ENCODE data around the gene RGL1.

RGL1 gene

DNA sequence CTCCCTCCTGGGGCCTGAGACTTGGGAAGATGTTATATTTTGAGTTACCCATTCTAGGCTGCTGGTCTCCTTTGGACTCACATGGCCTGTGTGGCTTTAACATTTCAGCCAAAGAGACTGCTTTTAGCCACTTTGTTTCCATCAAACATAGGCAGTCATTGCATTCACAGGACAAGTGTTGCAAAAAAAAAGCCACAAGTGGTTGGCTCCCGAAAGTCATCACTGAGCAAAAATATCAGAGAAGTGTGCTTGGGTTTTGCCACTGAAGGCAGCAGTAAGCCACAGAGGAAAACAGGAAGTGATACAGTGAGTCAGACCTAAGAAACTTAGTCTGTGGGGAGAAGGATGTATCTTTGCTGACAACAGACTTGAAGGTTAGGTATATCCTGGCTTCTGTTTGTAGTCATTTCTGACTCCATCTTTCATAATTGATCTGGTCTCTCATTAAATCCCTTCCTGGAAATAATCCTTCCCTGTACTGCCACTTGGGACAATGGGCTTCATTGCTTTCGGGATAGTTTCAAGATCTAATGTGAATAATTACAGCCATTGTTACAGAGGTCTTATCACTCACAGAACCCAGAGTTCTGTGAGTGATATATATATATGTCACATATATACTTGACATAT lies 151.8 kb downstream of the RGL1 start:
- H3K9ac ChIP-seq (ENCODE audit: low read depth, low read length), result no peak overlapping the region
- H3K27me3 ChIP-seq (ENCODE audit: control insufficient read depth, insufficient read depth, low read length), result no peaks in the 10 kb centered on the region
- H3K36me3 ChIP-seq (ENCODE audit: control insufficient read depth, insufficient read depth, low read length), result no peaks in the 10 kb centered on the region
- no peak overlapping the region for H3K4me3 ChIP-seq (ENCODE audit: low read depth, low read length)
- no peaks in the 10 kb centered on the region for H3K9me3 ChIP-seq (ENCODE audit: control insufficient read depth, insufficient read depth, low read length)
- H3K4me1 ChIP-seq (ENCODE audit: control insufficient read depth, insufficient read depth, low read length), result no peaks in the 10 kb centered on the region

DNA sequence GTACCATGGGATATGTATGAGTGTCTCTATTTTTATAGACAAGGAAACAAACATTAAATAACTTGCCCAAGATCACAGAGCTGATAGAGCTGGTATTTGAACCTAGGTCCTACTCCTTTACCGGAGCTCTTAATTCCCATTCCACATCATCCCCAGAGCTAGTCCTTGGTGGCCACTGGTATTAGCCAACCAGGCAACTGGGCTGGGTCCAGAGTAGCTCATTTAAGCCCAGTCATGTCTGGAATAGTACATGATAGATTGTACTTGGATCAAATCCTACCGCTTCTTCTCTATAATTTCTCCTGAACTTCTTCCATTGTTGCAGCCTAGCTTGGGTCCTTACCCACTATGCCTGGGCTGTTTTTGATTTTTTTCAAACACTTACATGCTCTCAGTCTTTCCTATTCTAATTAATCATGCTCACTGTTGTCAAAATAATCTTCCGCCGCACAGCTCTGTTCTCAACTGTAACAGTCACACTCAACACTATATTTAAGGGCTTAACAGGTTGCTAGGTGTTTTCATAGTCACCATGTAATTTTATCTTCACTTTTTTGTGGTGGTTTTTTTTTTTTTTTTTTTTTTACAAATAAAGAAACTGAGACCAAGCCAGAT lies 152.4 kb downstream of the RGL1 start:
- no peaks in the 10 kb centered on the region for H3K36me3 ChIP-seq (ENCODE audit: control insufficient read depth, insufficient read depth, low read length)
- no peak overlapping the region for H3K9ac ChIP-seq (ENCODE audit: low read depth, low read length)
- H3K4me1 ChIP-seq (ENCODE audit: control insufficient read depth, insufficient read depth, low read length), result no peaks in the 10 kb centered on the region
- H3K27me3 ChIP-seq (ENCODE audit: control insufficient read depth, insufficient read depth, low read length), result no peaks in the 10 kb centered on the region
- no peaks in the 10 kb centered on the region for H3K9me3 ChIP-seq (ENCODE audit: control insufficient read depth, insufficient read depth, low read length)
- no peak overlapping the region for H3K4me3 ChIP-seq (ENCODE audit: low read depth, low read length)

DNA sequence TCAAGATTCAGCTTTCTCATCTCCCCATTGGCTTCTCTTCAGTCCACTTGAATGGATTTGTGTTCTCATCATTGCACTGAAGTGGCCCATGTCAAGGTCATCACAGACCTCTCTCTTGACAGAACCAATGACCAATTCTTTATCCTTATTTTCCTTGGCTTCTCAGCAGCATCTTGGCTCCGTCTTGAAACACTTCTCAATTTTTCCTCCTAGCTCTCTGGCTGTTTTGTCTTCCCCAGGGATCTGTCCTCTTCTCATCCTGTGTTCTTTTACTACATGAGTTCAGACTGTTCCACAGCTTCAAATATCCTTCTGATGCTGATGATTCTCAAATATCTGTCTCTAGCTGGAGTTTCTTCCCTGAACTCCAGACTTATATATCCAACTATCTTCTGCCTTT lies 154.0 kb downstream of the RGL1 start:
- no peaks in the 10 kb centered on the region for H3K27me3 ChIP-seq (ENCODE audit: control insufficient read depth, insufficient read depth, low read length)
- no peaks in the 10 kb centered on the region for H3K36me3 ChIP-seq (ENCODE audit: control insufficient read depth, insufficient read depth, low read length)
- no peaks in the 10 kb centered on the region for H3K9me3 ChIP-seq (ENCODE audit: control insufficient read depth, insufficient read depth, low read length)
- no peak overlapping the region for H3K4me3 ChIP-seq (ENCODE audit: low read depth, low read length)
- H3K4me1 ChIP-seq (ENCODE audit: control insufficient read depth, insufficient read depth, low read length), result no peaks in the 10 kb centered on the region
- no peak overlapping the region for H3K9ac ChIP-seq (ENCODE audit: low read depth, low read length)

DNA sequence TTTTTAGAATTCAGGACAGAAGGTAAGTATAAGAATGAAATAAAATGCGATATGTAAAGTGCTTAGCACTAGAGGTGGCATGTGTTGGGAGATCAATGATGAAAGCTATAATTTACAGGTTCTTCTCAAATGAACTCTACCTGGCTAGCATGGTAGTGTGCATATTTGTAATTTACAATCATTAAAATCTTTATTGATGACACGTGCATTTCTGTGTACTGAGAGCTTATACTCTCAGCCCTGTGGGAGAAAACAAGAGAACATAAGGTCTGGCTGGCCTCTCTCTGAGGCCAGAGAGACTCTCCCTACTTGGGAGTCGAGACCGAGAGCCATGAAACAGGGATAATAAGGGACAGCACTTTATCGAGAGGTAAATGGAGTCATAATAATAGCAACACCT lies 156.2 kb downstream of the RGL1 start:
- no peak overlapping the region for H3K9ac ChIP-seq (ENCODE audit: low read depth, low read length)
- no peaks in the 10 kb centered on the region for H3K9me3 ChIP-seq (ENCODE audit: control insufficient read depth, insufficient read depth, low read length)
- no peaks in the 10 kb centered on the region for H3K27me3 ChIP-seq (ENCODE audit: control insufficient read depth, insufficient read depth, low read length)
- H3K4me1 ChIP-seq (ENCODE audit: control insufficient read depth, insufficient read depth, low read length), result no peaks in the 10 kb centered on the region
- no peak overlapping the region for H3K4me3 ChIP-seq (ENCODE audit: low read depth, low read length)
- H3K36me3 ChIP-seq (ENCODE audit: control insufficient read depth, insufficient read depth, low read length), result no peaks in the 10 kb centered on the region

DNA sequence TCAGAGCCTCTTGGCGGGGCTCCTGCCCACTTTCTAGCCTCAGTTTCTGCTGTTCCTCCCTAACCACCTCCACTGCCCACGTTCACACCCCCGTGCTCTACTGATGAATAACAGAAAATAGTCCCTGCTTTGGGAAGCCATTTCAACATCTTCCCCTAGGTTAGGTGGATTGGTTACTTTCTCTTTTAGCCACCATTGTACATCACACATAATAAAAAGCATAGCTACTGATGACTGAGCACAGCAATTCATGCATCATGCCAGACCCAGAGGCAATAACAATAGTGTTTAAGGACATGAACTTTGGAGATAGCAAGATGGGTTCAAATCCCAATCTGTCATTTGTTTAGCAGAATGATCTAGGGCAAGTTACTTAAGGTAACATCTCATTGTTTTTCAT lies 158.0 kb downstream of the RGL1 start:
- Histone ChIP-seq H3K27me3 (ENCODE audit: control insufficient read depth, insufficient read depth, low read length) (no peaks in the 10 kb centered on the region), H3K4me3 (ENCODE audit: low read depth, low read length) (no peak overlapping the region), H3K9ac (ENCODE audit: low read depth, low read length) (no peak overlapping the region), H3K4me1 (ENCODE audit: control insufficient read depth, insufficient read depth, low read length) (no peaks in the 10 kb centered on the region), H3K9me3 (ENCODE audit: control insufficient read depth, insufficient read depth, low read length) (no peaks in the 10 kb centered on the region), H3K36me3 (ENCODE audit: control insufficient read depth, insufficient read depth, low read length) (no peaks in the 10 kb centered on the region)

DNA sequence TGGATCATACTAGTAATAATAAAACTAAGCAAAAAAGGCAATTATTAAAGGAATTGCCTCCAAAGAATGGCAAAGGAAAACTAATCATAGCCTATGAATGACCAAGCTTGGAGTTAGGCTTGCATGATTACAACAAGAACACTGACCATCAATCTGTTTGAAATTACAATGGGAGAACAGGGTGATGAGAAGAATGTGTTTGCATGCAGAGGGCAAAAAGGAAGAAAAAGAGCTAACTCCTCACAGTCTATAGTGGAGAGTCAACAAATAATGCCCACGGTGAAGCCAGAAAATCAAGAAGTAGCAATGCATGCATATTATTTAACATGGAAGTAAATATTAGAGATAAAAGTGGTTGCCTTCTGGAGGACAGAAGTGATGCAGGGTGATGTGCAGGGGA lies 160.8 kb downstream of the RGL1 start:
- no peaks in the 10 kb centered on the region for H3K27me3 ChIP-seq (ENCODE audit: control insufficient read depth, insufficient read depth, low read length)
- H3K9ac ChIP-seq (ENCODE audit: low read depth, low read length), result no peak overlapping the region
- no peak overlapping the region for H3K4me3 ChIP-seq (ENCODE audit: low read depth, low read length)
- no peaks in the 10 kb centered on the region for H3K9me3 ChIP-seq (ENCODE audit: control insufficient read depth, insufficient read depth, low read length)
- no peaks in the 10 kb centered on the region for H3K36me3 ChIP-seq (ENCODE audit: control insufficient read depth, insufficient read depth, low read length)
- H3K4me1 ChIP-seq (ENCODE audit: control insufficient read depth, insufficient read depth, low read length), result no peaks in the 10 kb centered on the region

DNA sequence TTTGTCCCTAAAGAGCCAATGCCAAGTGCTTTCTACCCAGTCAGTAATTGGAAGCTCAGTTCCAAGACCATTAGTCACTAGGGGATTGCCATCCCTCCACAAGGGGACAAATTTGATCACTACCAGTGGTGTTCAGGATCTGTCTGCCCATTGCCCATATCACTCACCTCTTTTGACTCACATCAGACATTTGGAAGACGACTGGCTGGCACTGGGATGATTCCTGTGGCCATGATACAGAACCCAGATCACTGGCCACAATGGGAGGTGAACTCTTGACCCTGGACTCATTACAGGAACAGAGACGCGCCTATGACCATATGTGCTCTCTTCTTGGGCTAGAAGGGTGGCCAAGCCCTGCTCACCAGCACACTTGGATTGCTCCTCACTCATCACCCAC lies 161.6 kb downstream of the RGL1 start:
- Histone ChIP-seq H3K36me3 (ENCODE audit: control insufficient read depth, insufficient read depth, low read length) (no peaks in the 10 kb centered on the region), H3K9ac (ENCODE audit: low read depth, low read length) (no peak overlapping the region), H3K4me3 (ENCODE audit: low read depth, low read length) (no peak overlapping the region), H3K27me3 (ENCODE audit: control insufficient read depth, insufficient read depth, low read length) (no peaks in the 10 kb centered on the region), H3K4me1 (ENCODE audit: control insufficient read depth, insufficient read depth, low read length) (no peaks in the 10 kb centered on the region), H3K9me3 (ENCODE audit: control insufficient read depth, insufficient read depth, low read length) (no peaks in the 10 kb centered on the region)

DNA sequence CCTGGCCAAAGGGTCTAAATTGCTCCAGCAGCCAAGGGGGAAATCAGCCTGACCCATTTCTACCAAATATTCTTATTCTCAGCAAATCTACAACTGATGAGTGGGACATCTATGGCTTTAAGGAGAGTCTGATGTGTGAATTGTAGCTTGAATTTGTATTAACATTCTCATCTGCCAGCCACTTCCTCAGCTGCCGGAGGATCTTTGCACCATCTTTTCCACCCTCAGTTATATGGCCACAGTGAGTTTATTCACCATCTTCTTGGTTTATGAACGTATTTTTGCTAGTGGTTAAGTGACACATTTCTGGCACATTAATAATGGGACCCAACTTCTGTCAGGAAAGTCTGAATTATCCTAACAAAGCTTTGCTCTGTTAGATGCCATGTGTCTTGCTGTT lies 163.0 kb downstream of the RGL1 start:
- no peaks in the 10 kb centered on the region for H3K27me3 ChIP-seq (ENCODE audit: control insufficient read depth, insufficient read depth, low read length)

DNA sequence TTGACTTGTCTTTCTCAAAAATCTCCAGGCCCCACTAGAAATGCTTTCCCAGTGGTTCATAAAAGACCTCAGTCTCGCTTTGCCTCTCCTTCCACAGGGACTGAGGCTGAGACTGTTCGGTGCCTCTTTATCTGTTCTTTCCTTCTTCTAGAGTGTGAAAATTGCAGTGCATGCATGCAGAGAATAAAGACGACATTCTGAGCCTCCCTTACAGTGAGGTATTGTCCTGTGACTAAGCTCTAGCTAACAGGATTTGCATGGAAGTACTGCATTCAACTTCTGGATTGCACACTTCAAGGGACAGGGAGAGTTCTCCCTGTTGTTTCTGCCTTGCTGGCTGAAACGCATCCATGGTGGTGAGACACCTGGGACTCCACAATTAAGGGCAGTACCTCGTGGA lies 163.5 kb downstream of the RGL1 start:
- no peaks in the 10 kb centered on the region for H3K4me1 ChIP-seq (ENCODE audit: control insufficient read depth, insufficient read depth, low read length)
- no peaks in the 10 kb centered on the region for H3K27me3 ChIP-seq (ENCODE audit: control insufficient read depth, insufficient read depth, low read length)
- no peaks in the 10 kb centered on the region for H3K36me3 ChIP-seq (ENCODE audit: control insufficient read depth, insufficient read depth, low read length)
- no peak overlapping the region for H3K9ac ChIP-seq (ENCODE audit: low read depth, low read length)
- H3K4me3 ChIP-seq (ENCODE audit: low read depth, low read length), result no peak overlapping the region
- H3K9me3 ChIP-seq (ENCODE audit: control insufficient read depth, insufficient read depth, low read length), result no peaks in the 10 kb centered on the region

More for the DNA sequence above, 163.0 kb downstream of the RGL1 start:
- H3K4me3 ChIP-seq (ENCODE audit: low read depth, low read length), result no peak overlapping the region
- H3K9me3 ChIP-seq (ENCODE audit: control insufficient read depth, insufficient read depth, low read length), result no peaks in the 10 kb centered on the region
- no peaks in the 10 kb centered on the region for H3K4me1 ChIP-seq (ENCODE audit: control insufficient read depth, insufficient read depth, low read length)
- H3K36me3 ChIP-seq (ENCODE audit: control insufficient read depth, insufficient read depth, low read length), result no peaks in the 10 kb centered on the region
- H3K9ac ChIP-seq (ENCODE audit: low read depth, low read length), result no peak overlapping the region

DNA sequence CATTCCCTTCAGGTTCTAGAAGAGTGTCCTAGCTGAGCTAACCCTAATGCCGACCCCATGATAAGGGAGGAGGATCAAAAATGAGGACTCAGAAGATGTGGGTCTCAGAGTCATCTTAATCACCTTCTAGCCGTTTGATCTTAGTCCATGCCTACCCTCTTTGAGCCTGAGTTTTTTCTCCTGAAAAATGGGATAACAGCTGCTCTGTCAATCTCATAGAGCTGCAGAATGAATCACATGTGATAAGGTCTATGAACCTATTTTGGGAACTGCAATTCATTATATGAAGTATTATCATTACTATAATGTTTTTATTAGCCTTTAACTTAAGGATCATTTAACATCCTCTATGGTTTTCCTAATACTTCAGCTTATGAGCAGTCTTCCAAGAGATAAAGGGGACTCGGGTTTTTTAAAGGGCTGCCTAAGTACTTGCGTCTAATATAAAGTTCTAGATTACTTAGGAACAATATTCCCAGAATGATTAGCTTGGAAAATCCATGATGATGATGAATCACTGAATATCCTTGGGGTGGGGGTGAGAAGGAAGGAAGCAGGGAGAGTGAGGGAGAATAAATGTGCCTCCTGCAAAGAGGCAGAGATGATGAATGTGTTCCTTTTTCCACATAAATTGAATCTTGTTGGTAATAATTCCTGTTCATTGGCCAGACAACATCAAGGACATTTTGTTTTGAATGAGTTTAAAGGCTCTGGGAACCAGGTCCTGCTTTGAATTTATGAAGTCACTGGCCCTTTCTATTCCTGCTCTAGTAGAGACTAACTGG lies 165.8 kb downstream of the RGL1 start:
- H3K4me3 ChIP-seq (ENCODE audit: low read depth, low read length), result no peak overlapping the region
- no peaks in the 10 kb centered on the region for H3K4me1 ChIP-seq (ENCODE audit: control insufficient read depth, insufficient read depth, low read length)
- H3K9me3 ChIP-seq (ENCODE audit: control insufficient read depth, insufficient read depth, low read length), result no peaks in the 10 kb centered on the region
- no peaks in the 10 kb centered on the region for H3K36me3 ChIP-seq (ENCODE audit: control insufficient read depth, insufficient read depth, low read length)
- H3K9ac ChIP-seq (ENCODE audit: low read depth, low read length), result no peak overlapping the region
- no peaks in the 10 kb centered on the region for H3K27me3 ChIP-seq (ENCODE audit: control insufficient read depth, insufficient read depth, low read length)

DNA sequence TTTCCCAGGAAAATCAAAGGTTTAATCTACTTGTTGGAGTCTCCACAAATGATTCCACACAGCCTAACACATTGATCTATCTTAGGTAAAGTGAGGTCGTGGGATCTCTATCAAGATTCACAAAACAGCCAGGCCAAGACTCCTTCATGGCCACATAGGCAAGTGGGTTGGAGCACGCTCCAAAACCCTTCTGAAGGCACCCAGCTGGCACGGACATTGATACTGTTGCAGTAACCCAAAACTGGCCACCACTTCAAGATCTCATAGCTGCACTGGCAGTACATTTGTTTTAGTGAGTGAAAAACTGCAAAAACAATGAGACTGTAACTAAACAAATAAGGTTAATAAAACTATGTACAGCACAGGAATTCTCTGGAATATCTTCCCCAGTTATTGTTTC lies 170.7 kb downstream of the RGL1 start:
- Histone ChIP-seq H3K4me3 (ENCODE audit: low read depth, low read length) (no peak overlapping the region), H3K27me3 (ENCODE audit: control insufficient read depth, insufficient read depth, low read length) (no peaks in the 10 kb centered on the region), H3K9ac (ENCODE audit: low read depth, low read length) (no peak overlapping the region), H3K4me1 (ENCODE audit: control insufficient read depth, insufficient read depth, low read length) (peaks cover 3% of the 10 kb centered on the region), H3K36me3 (ENCODE audit: control insufficient read depth, insufficient read depth, low read length) (no peaks in the 10 kb centered on the region), H3K9me3 (ENCODE audit: control insufficient read depth, insufficient read depth, low read length) (no peaks in the 10 kb centered on the region)

DNA sequence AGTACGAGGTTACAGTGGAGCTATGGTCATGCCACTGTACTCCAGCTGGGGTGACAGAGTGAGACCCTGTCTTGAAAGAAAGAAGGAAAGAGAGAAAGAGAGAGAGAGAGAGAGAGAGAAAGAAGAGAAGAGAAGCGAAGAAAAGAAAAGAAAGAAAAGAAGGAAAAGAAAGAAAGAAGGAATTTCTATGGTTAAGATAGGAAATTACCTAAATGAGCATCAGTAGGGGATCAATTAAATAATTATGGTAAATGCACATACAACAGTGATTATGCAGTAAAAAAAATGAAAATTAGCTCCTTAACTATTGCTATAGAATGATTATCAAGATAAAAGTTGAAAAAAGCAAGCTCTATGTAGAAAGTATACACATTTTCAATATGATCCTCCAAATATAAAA lies 172.8 kb downstream of the RGL1 start:
- no peak overlapping the region for H3K9ac ChIP-seq (ENCODE audit: low read depth, low read length)
- H3K4me1 ChIP-seq (ENCODE audit: control insufficient read depth, insufficient read depth, low read length), result peaks cover 3% of the 10 kb centered on the region
- H3K9me3 ChIP-seq (ENCODE audit: control insufficient read depth, insufficient read depth, low read length), result no peaks in the 10 kb centered on the region
- no peaks in the 10 kb centered on the region for H3K27me3 ChIP-seq (ENCODE audit: control insufficient read depth, insufficient read depth, low read length)
- no peak overlapping the region for H3K4me3 ChIP-seq (ENCODE audit: low read depth, low read length)
- H3K36me3 ChIP-seq (ENCODE audit: control insufficient read depth, insufficient read depth, low read length), result no peaks in the 10 kb centered on the region
